ENCODE data around the gene UBA1. TPM values are rescaled to one million over a fixed set of nuclear protein-coding genes. Genes with fewer than 3 reads are reported as not detected.

Gene UBA1
- total and polyA plus RNA-seq, 10 of the 15 experiments (the other 5 are each of a cell fraction or from before 2014, with no cell fraction given): 60.4 to 314 (median 216) TPM

DNA sequence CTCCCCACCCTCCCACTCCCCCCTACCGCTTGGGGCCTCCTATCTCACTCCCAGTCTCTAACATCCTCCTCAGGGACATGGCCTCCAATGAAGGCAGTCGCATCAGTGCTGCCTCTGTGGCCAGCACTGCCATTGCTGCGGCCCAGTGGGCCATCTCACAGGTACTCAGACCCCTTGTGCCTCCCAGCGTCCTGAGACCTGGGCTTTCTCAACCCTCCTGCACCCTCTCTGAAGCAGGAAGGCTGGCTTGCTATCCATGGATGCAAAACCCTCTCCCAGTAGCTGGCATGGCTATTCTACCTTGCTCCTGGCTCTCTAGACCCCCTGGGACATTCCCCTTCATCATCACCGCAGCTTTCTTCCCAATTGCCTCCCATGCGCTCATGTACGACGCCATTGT, 13.3 kb upstream of the UBA1 start:
- POLR2A ChIA-PET: no interaction called here
- Histone ChIP-seq H4K20me1 (ENCODE audit: control insufficient read depth, insufficient read depth) (no peaks in the 10 kb centered on the region), H3K9me3 (replicated peaks; ENCODE audit: control insufficient read depth, insufficient read depth, low read length) (no peaks in the 10 kb centered on the region), H3K27me3 (replicated peaks in 1 of 2; ENCODE audit: control insufficient read depth in 2 of 2, insufficient read depth in 2 of 2, low read length in 1 of 2) (no peaks in the 10 kb centered on the region; a peak in 1 of 4 replicates), H3K4me1 (ENCODE audit: control insufficient read depth, insufficient read depth, low read length) (no peaks in the 10 kb centered on the region), H3K36me3 (ENCODE audit: control insufficient read depth in 2 of 2, insufficient read depth in 2 of 2, low read length in 1 of 2) (peaks cover 0 to 19% of the 10 kb centered on the region in 2 experiments; a peak in 3 of 4 replicates), H3K4me2 (ENCODE audit: control insufficient read depth, insufficient read depth) (no peak overlapping the region), H3K79me2 (ENCODE audit: control insufficient read depth, insufficient read depth, low read length) (no peaks in the 10 kb centered on the region), H3K9ac (ENCODE audit: control insufficient read depth, insufficient read depth, low read length) (no peak overlapping the region), H3K27ac (ENCODE audit: control insufficient read depth, insufficient read depth) (no peak overlapping the region), H2AFZ (ENCODE audit: control insufficient read depth, low read depth, low read length) (no peak overlapping the region), H3K4me3 (no peak overlapping the region)
- intact Hi-C loops (cut with micrococcal nuclease; ENCODE audit: unreplicated experiment): no loop called here
- WGBS (ENCODE audit: insufficient coverage, insufficient replicate concordance, low lambda C conversion rate, missing lambda C conversion rate): 65% methylated on average over 7 of the region's 8 CpGs
- no peak for ATAC-seq
- CTCF ChIA-PET: no interaction called here
- DNase-seq (ENCODE audit: low read depth, low spot score): no peak
- no peak for FAIRE-seq
- in situ Hi-C loops (cut with MboI): no loop called here
- no TSS peak for BruUV-seq (replicated peaks)
- SMC1A ChIA-PET (ENCODE audit: uncharacterized antibody, unreplicated experiment): no interaction called here
- RAD21 ChIA-PET (ENCODE audit: unreplicated experiment): no interaction called here
- TF ChIP-seq YBX1 (IDR thresholded peaks at IDR 0.05): no peak
- TF ChIP-seq NBN (IDR thresholded peaks at IDR 0.05): no peak
- no peak for TF ChIP-seq FOXM1 (IDR thresholded peaks at IDR 0.05; ENCODE audit: low read depth, low read length)
- no peak for TF ChIP-seq TARDBP (IDR thresholded peaks at IDR 0.05; ENCODE audit: borderline replicate concordance)
- TF ChIP-seq, protein P1, sequence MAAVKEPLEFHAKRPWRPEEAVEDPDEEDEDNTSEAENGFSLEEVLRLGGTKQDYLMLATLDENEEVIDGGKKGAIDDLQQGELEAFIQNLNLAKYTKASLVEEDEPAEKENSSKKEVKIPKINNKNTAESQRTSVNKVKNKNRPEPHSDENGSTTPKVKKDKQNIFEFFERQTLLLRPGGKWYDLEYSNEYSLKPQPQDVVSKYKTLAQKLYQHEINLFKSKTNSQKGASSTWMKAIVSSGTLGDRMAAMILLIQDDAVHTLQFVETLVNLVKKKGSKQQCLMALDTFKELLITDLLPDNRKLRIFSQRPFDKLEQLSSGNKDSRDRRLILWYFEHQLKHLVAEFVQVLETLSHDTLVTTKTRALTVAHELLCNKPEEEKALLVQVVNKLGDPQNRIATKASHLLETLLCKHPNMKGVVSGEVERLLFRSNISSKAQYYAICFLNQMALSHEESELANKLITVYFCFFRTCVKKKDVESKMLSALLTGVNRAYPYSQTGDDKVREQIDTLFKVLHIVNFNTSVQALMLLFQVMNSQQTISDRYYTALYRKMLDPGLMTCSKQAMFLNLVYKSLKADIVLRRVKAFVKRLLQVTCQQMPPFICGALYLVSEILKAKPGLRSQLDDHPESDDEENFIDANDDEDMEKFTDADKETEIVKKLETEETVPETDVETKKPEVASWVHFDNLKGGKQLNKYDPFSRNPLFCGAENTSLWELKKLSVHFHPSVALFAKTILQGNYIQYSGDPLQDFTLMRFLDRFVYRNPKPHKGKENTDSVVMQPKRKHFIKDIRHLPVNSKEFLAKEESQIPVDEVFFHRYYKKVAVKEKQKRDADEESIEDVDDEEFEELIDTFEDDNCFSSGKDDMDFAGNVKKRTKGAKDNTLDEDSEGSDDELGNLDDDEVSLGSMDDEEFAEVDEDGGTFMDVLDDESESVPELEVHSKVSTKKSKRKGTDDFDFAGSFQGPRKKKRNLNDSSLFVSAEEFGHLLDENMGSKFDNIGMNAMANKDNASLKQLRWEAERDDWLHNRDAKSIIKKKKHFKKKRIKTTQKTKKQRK (IDR thresholded peaks at IDR 0.05; ENCODE audit: low read depth, low read length): no peak
- TF ChIP-seq POLR2AphosphoS2 (IDR thresholded peaks at IDR 0.05; ENCODE audit: low read depth, low read length): no peak
- TF ChIP-seq SMC3 (IDR thresholded peaks at IDR 0.05; ENCODE audit: borderline replicate concordance, low read length): no peak
- no peak for TF ChIP-seq RBBP5 (conservative IDR thresholded peaks at IDR 0.05)
- no peak for TF ChIP-seq BHLHE40 (IDR thresholded peaks at IDR 0.05; ENCODE audit: borderline replicate concordance in 1 of 2, low read depth in 2 of 2, low read length in 1 of 2)
- no peak for TF ChIP-seq CREB1 (IDR thresholded peaks at IDR 0.05; ENCODE audit: low read depth)
- no peak for TF ChIP-seq KDM1A (IDR thresholded peaks at IDR 0.05; ENCODE audit: borderline replicate concordance)

Measured in GM12878 (cell line).